GM12878 (cell line): ENCODE results near the gene SLC19A1. TPM values are rescaled to one million over a fixed set of nuclear protein-coding genes. Genes with fewer than 3 reads are reported as not detected.

Experiments
- ATAC-seq: fragments of 200-7000 bp; cut with Tn5 transposase; 3 replicates; pipeline ENCODE4 v1.9.1; 2020; ENCODE audit warnings: mild to moderate bottlenecking, moderate library complexity
- BruUV-seq: library from RNA; stranded (reverse); fragments of 400-500 nt; replicated peaks from 2 replicates; lab custom pipeline; 2021; lab: Mats Ljungman, UMichigan
- CTCF ChIA-PET: fragments of 300-600 bp; sonication (Branson Sonifier 250); formaldehyde crosslinking; extraction: SDS; loops from one replicate; lab custom pipeline; 2021; ENCODE audit warnings: inconsistent platforms; lab: Yijun Ruan, JAX
- POLR2A ChIA-PET: fragments of 350-600 bp; formaldehyde crosslinking; extraction: SDS; loops from one replicate; lab custom pipeline; 2021; ENCODE audit warnings: inconsistent platforms; lab: Charles Lee
- RAD21 ChIA-PET: fragments of 300-600 bp; sonication (Branson Sonifier 250); formaldehyde crosslinking; loops from one replicate; lab custom pipeline; 2023; ENCODE audit warnings: antibody characterized with exemption; ENCODE audit not compliant: unreplicated experiment; lab: Charles Lee
- SMC1A ChIA-PET: fragments of 300-600 bp; sonication (Branson Sonifier 250); formaldehyde crosslinking; loops from one replicate; lab custom pipeline; 2023; ENCODE audit not compliant: unreplicated experiment, uncharacterized antibody; lab: Charles Lee
- DNase-seq: peaks from one replicate; pipeline ENCODE4 v3.0.0-alpha.2; 2011; ENCODE audit warnings: low read depth, low spot score
- FAIRE-seq: peaks from 3 replicates; lab custom pipeline; 2011; peaks lifted over from hg19 to GRCh38; lab: Jason Lieb, UNC
- H2AFZ ChIP-seq: 2 replicates; pipeline ENCODE4 v1.6.0; 2011; ENCODE audit warnings: low read depth, low read length, control low read depth; ENCODE audit not compliant: control insufficient read depth
- H3K27ac ChIP-seq: 2 replicates; pipeline ENCODE4 v1.5.1; 2011; ENCODE audit warnings: control low read depth; ENCODE audit not compliant: control insufficient read depth, insufficient read depth
- H3K27me3 ChIP-seq, 2 experiments: replicated peaks in 1 of 2; 2 replicates each; pipeline versions ENCODE4 v1.6.0 to v1.6.1; 2011; ENCODE audit warnings: low read length in 1 of 2; ENCODE audit not compliant: control insufficient read depth in 2 of 2, insufficient read depth in 2 of 2
- H3K36me3 ChIP-seq, 2 experiments: 2 replicates each; pipeline ENCODE4 v1.5.1; 2011; ENCODE audit warnings: low read length in 1 of 2; ENCODE audit not compliant: control insufficient read depth in 2 of 2, insufficient read depth in 2 of 2
- H3K4me1 ChIP-seq: 2 replicates; pipeline ENCODE4 v1.6.1; 2011; ENCODE audit warnings: mild to moderate bottlenecking, low read length, moderate library complexity, mixed read lengths; ENCODE audit not compliant: control insufficient read depth, insufficient read depth
- H3K4me2 ChIP-seq: 2 replicates; pipeline ENCODE4 v1.6.0; 2011; ENCODE audit warnings: control low read depth; ENCODE audit not compliant: control insufficient read depth, insufficient read depth
- H3K4me3 ChIP-seq: fragments of 200-600 bp; sonication (generic); 2 replicates; pipeline ENCODE4 v1.5.1; 2016
- H3K79me2 ChIP-seq: 2 replicates; pipeline ENCODE4 v1.6.0; 2011; ENCODE audit warnings: low read length; ENCODE audit not compliant: control insufficient read depth, insufficient read depth
- H3K9ac ChIP-seq: 2 replicates; pipeline ENCODE4 v1.8.0; 2011; ENCODE audit warnings: low read length, control low read depth, mixed read lengths; ENCODE audit not compliant: control insufficient read depth, insufficient read depth
- H3K9me3 ChIP-seq: replicated peaks from 3 replicates; pipeline ENCODE4 v1.5.1; 2011; ENCODE audit warnings: mild to moderate bottlenecking, low read length; ENCODE audit not compliant: control insufficient read depth, insufficient read depth
- H4K20me1 ChIP-seq: 2 replicates; pipeline ENCODE4 v1.6.0; 2011; ENCODE audit not compliant: control insufficient read depth, insufficient read depth
- BACH1 ChIP-seq: fragments of 450-650 bp; IDR thresholded peaks from 2 replicates; pipeline ENCODE4 v1.6.1; 2017; ENCODE audit warnings: mild to moderate bottlenecking, borderline replicate concordance
- BHLHE40 ChIP-seq, 2 experiments: fragments of 450-650 bp in 1 of 2; IDR thresholded peaks; 2 replicates each; pipeline ENCODE4 v1.6.1; 2011 to 2017; ENCODE audit warnings: low read depth in 2 of 2, borderline replicate concordance in 1 of 2, improper control_type of control experiment in 1 of 2, low read length in 1 of 2, mild to moderate bottlenecking in 1 of 2
- CHD4 ChIP-seq: fragments of 200-600 bp; sonication (generic); IDR thresholded peaks from 2 replicates; pipeline ENCODE4 v1.6.1; 2016; ENCODE audit warnings: mild to moderate bottlenecking
- ETV6 ChIP-seq, 2 experiments: fragments of 450-650 bp in 1 of 2; IDR thresholded peaks in 1 of 2; conservative IDR thresholded peaks in 1 of 2; 2 replicates each; pipeline ENCODE4 v1.6.1; 2014; ENCODE audit warnings: antibody characterized with exemption in 1 of 2, borderline replicate concordance in 1 of 2, low read depth in 1 of 2, mild to moderate bottlenecking in 1 of 2, moderate library complexity in 1 of 2
- FOXM1 ChIP-seq: IDR thresholded peaks from 2 replicates; pipeline ENCODE4 v1.6.1; 2012; ENCODE audit warnings: low read depth, mild to moderate bottlenecking, inconsistent platforms, low read length, moderate library complexity
- JUNB ChIP-seq: IDR thresholded peaks from 2 replicates; pipeline ENCODE4 v1.6.1; 2016; ENCODE audit warnings: antibody characterized with exemption, mild to moderate bottlenecking
- SIN3A ChIP-seq: IDR thresholded peaks from 2 replicates; pipeline ENCODE4 v1.6.1; 2012; ENCODE audit warnings: low read depth, low read length, improper control_type of control experiment
- SIX5 ChIP-seq: IDR thresholded peaks from 2 replicates; pipeline ENCODE4 v1.6.1; 2011; ENCODE audit warnings: mild to moderate bottlenecking, low read depth, low read length, moderate library complexity; ENCODE audit not compliant: severe bottlenecking
- TCF3 ChIP-seq: IDR thresholded peaks from 2 replicates; pipeline ENCODE4 v1.6.1; 2012; ENCODE audit warnings: low read depth, mild to moderate bottlenecking, low read length, borderline replicate concordance; ENCODE audit not compliant: insufficient read depth
- WRNIP1 ChIP-seq: IDR thresholded peaks from 2 replicates; pipeline ENCODE4 v1.6.1; 2011; ENCODE audit warnings: low read depth, low read length, improper control_type of control experiment, borderline replicate concordance
- WGBS: methylation state at CpG from one replicate; pipeline ENCODE4 v1.1.6; 2016; ENCODE audit warnings: low lambda C conversion rate; ENCODE audit not compliant: insufficient replicate concordance, insufficient coverage; ENCODE audit errors: missing lambda C conversion rate; 5-methylcytosine and 5-hydroxymethylcytosine counted together
- in situ Hi-C: fragments of 300-500 bp; cut with MboI; formaldehyde crosslinking; loops from 9 replicates; pipeline ENCODE4 v1.14.3; 2018; ENCODE audit warnings: mixed read lengths
- intact Hi-C: fragments of 100-400 bp; cut with micrococcal nuclease; formaldehyde crosslinking; loops from one replicate; pipeline ENCODE4 v1.14.2; 2022; ENCODE audit not compliant: unreplicated experiment
- polyA plus RNA-seq, 11 experiments: library from polyadenylated mRNA; depleted of rRNA in 4 of 11; unstranded in 6 of 11; stranded (reverse) in 5 of 11; fragments of >200 nt; fragmentation: Nextera tagmentation in 4 of 11; fragmentation: Illumina TruSeq in 1 of 11; extraction: Ambion mirVana in 4 of 11; extraction: Trizol in 1 of 11; gene quantifications; 1 replicate in 1 of 11; 2 replicates in 10 of 11; pipeline versions ENCODE4 v1.2.1 to v1.2.3, GENCODE V29; 2011 to 2016; ENCODE audit warnings: inconsistent platforms in 2 of 11, missing spikeins in 2 of 11, low read depth in 1 of 11
- total RNA-seq, 4 experiments: library from RNA; depleted of rRNA in 3 of 4; stranded (reverse); fragments of >200 nt in 3 of 4; fragmentation: Illumina TruSeq in 1 of 4; extraction: Trizol in 1 of 4; gene quantifications; 2 replicates each; pipeline versions ENCODE4 v1.2.1 to v1.2.3, GENCODE V29; 2013 to 2021
- TF ChIP-seq, protein P1 (sequence below): fragments of 450-650 bp; IDR thresholded peaks from 2 replicates; pipeline ENCODE4 v1.6.1; 2016; ENCODE audit warnings: mild to moderate bottlenecking
- TF ChIP-seq, protein P2 (sequence below): fragments of 450-650 bp; IDR thresholded peaks from 2 replicates; pipeline ENCODE4 v1.6.1; 2016; ENCODE audit warnings: mild to moderate bottlenecking, moderate library complexity, borderline replicate concordance

SLC19A1 gene
- total and polyA plus RNA-seq, 10 of the 15 experiments (the other 5 are each of a cell fraction or from before 2014, with no cell fraction given): 0.42 to 49.7 (median 12.2) TPM

DNA sequence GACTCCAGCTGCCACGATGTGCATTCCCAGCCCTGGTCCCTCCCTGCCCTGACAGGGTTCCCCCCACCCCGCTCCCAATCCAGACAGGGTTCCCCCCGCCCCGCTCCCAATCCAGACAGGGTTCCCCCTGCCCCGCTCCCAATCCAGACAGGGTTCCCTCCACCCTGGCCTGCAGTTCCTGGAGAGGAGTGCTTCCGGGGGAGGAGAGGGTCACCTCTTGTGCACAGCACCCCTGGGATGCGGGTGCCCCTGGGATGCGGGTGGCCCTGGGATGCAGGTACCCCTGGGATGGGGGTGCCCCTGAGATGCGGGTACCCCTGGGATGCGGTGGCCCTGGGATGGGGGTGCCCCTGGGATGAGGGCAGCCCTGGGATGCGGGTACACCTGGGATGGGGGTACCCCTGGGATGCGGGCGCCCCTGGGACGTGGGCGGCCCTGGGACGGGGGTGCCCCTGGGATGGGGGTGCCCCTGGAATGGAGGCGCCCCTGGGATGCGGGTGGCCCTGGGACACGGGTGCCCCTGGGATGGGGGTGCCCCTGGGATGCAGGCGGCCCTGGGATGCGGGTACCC is 36.7 kb upstream of the SLC19A1 start (continued):
- TF ChIP-seq WRNIP1 (no peak), CHD4 (no peak), BACH1 (no peak)

DNA sequence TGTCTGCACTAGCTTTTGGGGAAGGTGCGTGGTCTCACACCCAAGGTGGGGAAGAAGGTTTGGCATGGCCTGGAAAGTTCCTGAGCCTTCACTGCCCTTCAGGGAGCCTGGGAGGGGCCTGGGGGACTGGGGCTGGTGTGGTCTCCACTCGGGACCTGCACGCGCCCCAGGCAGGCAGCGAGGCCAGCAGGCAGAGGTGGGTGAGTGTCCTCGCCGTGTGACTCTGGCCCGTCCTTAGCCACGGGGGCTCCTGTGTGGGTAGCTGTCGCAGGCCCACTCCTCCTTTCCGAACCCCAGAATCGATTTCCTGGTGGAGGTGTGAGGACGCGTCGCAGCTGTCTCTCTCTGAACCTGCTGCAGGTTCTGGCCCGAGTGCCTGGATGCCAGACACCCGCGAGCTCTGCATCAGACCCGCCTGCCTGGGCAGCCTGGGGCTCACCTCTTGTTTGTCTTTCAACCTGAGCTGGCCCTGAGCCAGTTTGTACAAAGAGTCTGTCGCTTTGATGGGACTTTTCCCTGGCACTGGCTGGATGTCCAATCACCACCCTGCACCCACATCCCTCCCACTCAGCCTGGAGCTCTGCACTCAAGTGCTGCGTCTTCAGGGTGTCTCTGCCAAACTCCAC is 36.0 kb upstream of the SLC19A1 start:
- SMC1A ChIA-PET: no interaction called here
- Histone ChIP-seq H3K36me3 (no peaks in the 10 kb centered on the region), H3K79me2 (no peaks in the 10 kb centered on the region), H3K27me3 (no peaks in the 10 kb centered on the region; a peak in 2 of 4 replicates), H3K4me1 (no peaks in the 10 kb centered on the region), H3K9me3 (no peaks in the 10 kb centered on the region; the same call in 2 of the 3 replicates), H3K27ac (no peak overlapping the region), H3K9ac (no peak overlapping the region), H3K4me3 (no peak overlapping the region), H2AFZ (no peak overlapping the region), H3K4me2 (no peak overlapping the region), H4K20me1 (no peaks in the 10 kb centered on the region)
- FAIRE-seq: no peak
- BruUV-seq: no TSS peak
- DNase-seq: no peak
- in situ Hi-C loops: no loop called here
- 55% methylated on average over 21 of the region's 21 CpGs for WGBS
- intact Hi-C loops: no loop called here
- no peak for ATAC-seq
- RAD21 ChIA-PET: interaction anchor here (1.0 kb wide), 1 partner anchor 22 kb away, joined by 3 read pairs; no protein-coding TSS in a partner anchor
- CTCF ChIA-PET: no interaction called here
- POLR2A ChIA-PET: no interaction called here
- TF ChIP-seq BHLHE40 (IDR thresholded peaks at IDR 0.05; ENCODE audit: borderline replicate concordance in 1 of 2, low read depth in 2 of 2, low read length in 1 of 2): no peak
- TF ChIP-seq, protein P1, sequence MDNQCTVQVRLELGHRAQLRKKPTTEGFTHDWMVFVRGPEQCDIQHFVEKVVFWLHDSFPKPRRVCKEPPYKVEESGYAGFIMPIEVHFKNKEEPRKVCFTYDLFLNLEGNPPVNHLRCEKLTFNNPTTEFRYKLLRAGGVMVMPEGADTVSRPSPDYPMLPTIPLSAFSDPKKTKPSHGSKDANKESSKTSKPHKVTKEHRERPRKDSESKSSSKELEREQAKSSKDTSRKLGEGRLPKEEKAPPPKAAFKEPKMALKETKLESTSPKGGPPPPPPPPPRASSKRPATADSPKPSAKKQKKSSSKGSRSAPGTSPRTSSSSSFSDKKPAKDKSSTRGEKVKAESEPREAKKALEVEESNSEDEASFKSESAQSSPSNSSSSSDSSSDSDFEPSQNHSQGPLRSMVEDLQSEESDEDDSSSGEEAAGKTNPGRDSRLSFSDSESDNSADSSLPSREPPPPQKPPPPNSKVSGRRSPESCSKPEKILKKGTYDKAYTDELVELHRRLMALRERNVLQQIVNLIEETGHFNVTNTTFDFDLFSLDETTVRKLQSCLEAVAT: no peak
- no peak for TF ChIP-seq SIX5
- no peak for TF ChIP-seq TCF3
- TF ChIP-seq JUNB: no peak
- TF ChIP-seq, protein P2, sequence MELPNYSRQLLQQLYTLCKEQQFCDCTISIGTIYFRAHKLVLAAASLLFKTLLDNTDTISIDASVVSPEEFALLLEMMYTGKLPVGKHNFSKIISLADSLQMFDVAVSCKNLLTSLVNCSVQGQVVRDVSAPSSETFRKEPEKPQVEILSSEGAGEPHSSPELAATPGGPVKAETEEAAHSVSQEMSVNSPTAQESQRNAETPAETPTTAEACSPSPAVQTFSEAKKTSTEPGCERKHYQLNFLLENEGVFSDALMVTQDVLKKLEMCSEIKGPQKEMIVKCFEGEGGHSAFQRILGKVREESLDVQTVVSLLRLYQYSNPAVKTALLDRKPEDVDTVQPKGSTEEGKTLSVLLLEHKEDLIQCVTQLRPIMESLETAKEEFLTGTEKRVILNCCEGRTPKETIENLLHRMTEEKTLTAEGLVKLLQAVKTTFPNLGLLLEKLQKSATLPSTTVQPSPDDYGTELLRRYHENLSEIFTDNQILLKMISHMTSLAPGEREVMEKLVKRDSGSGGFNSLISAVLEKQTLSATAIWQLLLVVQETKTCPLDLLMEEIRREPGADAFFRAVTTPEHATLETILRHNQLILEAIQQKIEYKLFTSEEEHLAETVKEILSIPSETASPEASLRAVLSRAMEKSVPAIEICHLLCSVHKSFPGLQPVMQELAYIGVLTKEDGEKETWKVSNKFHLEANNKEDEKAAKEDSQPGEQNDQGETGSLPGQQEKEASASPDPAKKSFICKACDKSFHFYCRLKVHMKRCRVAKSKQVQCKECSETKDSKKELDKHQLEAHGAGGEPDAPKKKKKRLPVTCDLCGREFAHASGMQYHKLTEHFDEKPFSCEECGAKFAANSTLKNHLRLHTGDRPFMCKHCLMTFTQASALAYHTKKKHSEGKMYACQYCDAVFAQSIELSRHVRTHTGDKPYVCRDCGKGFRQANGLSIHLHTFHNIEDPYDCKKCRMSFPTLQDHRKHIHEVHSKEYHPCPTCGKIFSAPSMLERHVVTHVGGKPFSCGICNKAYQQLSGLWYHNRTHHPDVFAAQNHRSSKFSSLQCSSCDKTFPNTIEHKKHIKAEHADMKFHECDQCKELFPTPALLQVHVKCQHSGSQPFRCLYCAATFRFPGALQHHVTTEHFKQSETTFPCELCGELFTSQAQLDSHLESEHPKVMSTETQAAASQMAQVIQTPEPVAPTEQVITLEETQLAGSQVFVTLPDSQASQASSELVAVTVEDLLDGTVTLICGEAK: no peak
- TF ChIP-seq FOXM1: no peak
- no peak for TF ChIP-seq SIN3A
- no peak for TF ChIP-seq ETV6 (conservative IDR thresholded peaks at IDR 0.05 in 1 of 2, IDR thresholded peaks at IDR 0.05 in 1 of 2; ENCODE audit: borderline replicate concordance in 1 of 2, low read depth in 1 of 2)
